HEK293 (cell line): ENCODE measurements around the gene NOD2.

Experiments used
- CTCF ChIA-PET: fragments of 350-600 bp; formaldehyde crosslinking; extraction: SDS; loops from one replicate; lab custom pipeline; 2021; ENCODE audit warnings: antibody characterized with exemption; lab: Yijun Ruan, JAX
- POLR2A ChIA-PET: fragments of 300-600 bp; formaldehyde crosslinking; extraction: SDS; loops from one replicate; lab custom pipeline; 2020; ENCODE audit warnings: antibody characterized with exemption, inconsistent platforms; lab: Yijun Ruan, JAX
- H3K27ac ChIP-seq: fragments of 200-500 bp; sonication (Bioruptor generic); 2 replicates; pipeline ENCODE4 v1.5.1; 2014; ENCODE audit warnings: low read depth, low read length, control low read depth, inconsistent platforms; ENCODE audit errors: extremely low read depth
- H3K36me3 ChIP-seq, 2 experiments: fragments of 200-500 bp in 1 of 2; sonication (Bioruptor generic) in 1 of 2; 1 replicate in 1 of 2; 2 replicates in 1 of 2; pipeline ENCODE4 v1.5.1; 2014 to 2017; ENCODE audit warnings: inconsistent platforms in 2 of 2, low read length in 2 of 2; ENCODE audit not compliant: control insufficient read depth in 2 of 2, insufficient read depth in 1 of 2
- H3K4me1 ChIP-seq: fragments of 200-500 bp; sonication (Bioruptor generic); 2 replicates; pipeline ENCODE4 v1.5.1; 2014; ENCODE audit warnings: mild to moderate bottlenecking, low read length, inconsistent platforms; ENCODE audit not compliant: control insufficient read depth, insufficient read depth
- H3K4me3 ChIP-seq: 2 replicates; pipeline ENCODE4 v1.5.1; 2011; ENCODE audit warnings: low read depth, mild to moderate bottlenecking, control low read depth, low read length, moderate library complexity
- H3K9me3 ChIP-seq: fragments of 200-500 bp; sonication (Bioruptor generic); 2 replicates; pipeline ENCODE4 v1.5.1; 2014; ENCODE audit warnings: low read depth, low read length, inconsistent platforms; ENCODE audit not compliant: control insufficient read depth, insufficient read depth
- EGR2 ChIP-seq: fragments of 450-650 bp; formaldehyde crosslinking; IDR thresholded peaks from 2 replicates; pipeline ENCODE4 v1.5.1; 2016; ENCODE audit warnings: low read depth, missing biosample characterization, missing genetic modification characterization
- PRDM1 ChIP-seq: fragments of 450-650 bp; formaldehyde crosslinking; IDR thresholded peaks from 2 replicates; pipeline ENCODE4; 2016; ENCODE audit warnings: missing biosample characterization, missing genetic modification characterization
- PRDM2 ChIP-seq: fragments of 450-650 bp; formaldehyde crosslinking; IDR thresholded peaks from 2 replicates; pipeline ENCODE4 v1.5.1; 2016; ENCODE audit warnings: missing biosample characterization, missing genetic modification characterization, borderline replicate concordance
- SALL2 ChIP-seq: fragments of 450-650 bp; formaldehyde crosslinking; IDR thresholded peaks from 2 replicates; pipeline ENCODE4 v1.5.0; 2017; ENCODE audit warnings: missing biosample characterization, mild to moderate bottlenecking, missing genetic modification characterization, borderline replicate concordance
- SP3 ChIP-seq: fragments of 450-650 bp; formaldehyde crosslinking; IDR thresholded peaks from 2 replicates; pipeline ENCODE4 v1.5.1; 2016; ENCODE audit warnings: missing biosample characterization, missing genetic modification characterization
- SP7 ChIP-seq: fragments of 450-650 bp; formaldehyde crosslinking; IDR thresholded peaks from 2 replicates; pipeline ENCODE4 v1.5.1; 2016; ENCODE audit warnings: missing biosample characterization, missing genetic modification characterization
- WT1 ChIP-seq: fragments of 450-650 bp; formaldehyde crosslinking; IDR thresholded peaks from 2 replicates; pipeline ENCODE4 v1.5.1; 2016; ENCODE audit warnings: missing biosample characterization, missing genetic modification characterization
- YY2 ChIP-seq: fragments of 450-650 bp; formaldehyde crosslinking; IDR thresholded peaks from 2 replicates; pipeline ENCODE4 v1.5.1; 2016; ENCODE audit warnings: missing biosample characterization, missing genetic modification characterization
- ZIC2 ChIP-seq: fragments of 450-650 bp; formaldehyde crosslinking; IDR thresholded peaks from 2 replicates; pipeline ENCODE4 v1.5.1; 2016; ENCODE audit warnings: missing biosample characterization, missing genetic modification characterization
- ZNF266 ChIP-seq: fragments of 450-650 bp; formaldehyde crosslinking; IDR thresholded peaks from 2 replicates; pipeline ENCODE4 v1.5.1; 2016; ENCODE audit warnings: missing biosample characterization, missing genetic modification characterization, low read depth
- ZNF311 ChIP-seq: fragments of 450-650 bp; formaldehyde crosslinking; IDR thresholded peaks from 2 replicates; pipeline ENCODE4 v1.5.1; 2017; ENCODE audit warnings: missing biosample characterization, missing genetic modification characterization, borderline replicate concordance
- ZNF366 ChIP-seq: fragments of 450-650 bp; formaldehyde crosslinking; conservative IDR thresholded peaks from 2 replicates; pipeline ENCODE4 v1.5.1; 2016; ENCODE audit warnings: missing biosample characterization, missing genetic modification characterization
- ZNF391 ChIP-seq: fragments of 450-650 bp; formaldehyde crosslinking; IDR thresholded peaks from 2 replicates; pipeline ENCODE4 v1.5.1; 2016; ENCODE audit warnings: low read depth, missing biosample characterization, missing genetic modification characterization, borderline replicate concordance
- ZNF501 ChIP-seq: fragments of 450-650 bp; formaldehyde crosslinking; IDR thresholded peaks from 2 replicates; pipeline ENCODE4 v1.5.1; 2016; ENCODE audit warnings: missing biosample characterization, missing genetic modification characterization
- ZNF629 ChIP-seq: fragments of 450-650 bp; formaldehyde crosslinking; IDR thresholded peaks from 2 replicates; pipeline ENCODE4 v1.5.1; 2017; ENCODE audit warnings: missing biosample characterization, missing genetic modification characterization
- ZNF677 ChIP-seq: fragments of 450-650 bp; IDR thresholded peaks from 2 replicates; pipeline ENCODE4 v1.5.0; 2018; ENCODE audit warnings: missing biosample characterization, mild to moderate bottlenecking, missing genetic modification characterization, moderate library complexity
- ZNF76 ChIP-seq: fragments of 450-650 bp; formaldehyde crosslinking; IDR thresholded peaks from 2 replicates; pipeline ENCODE4; 2016; ENCODE audit warnings: low read depth, missing biosample characterization, missing genetic modification characterization, borderline replicate concordance
- ZNF777 ChIP-seq: fragments of 450-650 bp; formaldehyde crosslinking; IDR thresholded peaks from 2 replicates; pipeline ENCODE4 v1.5.1; 2017; ENCODE audit warnings: missing biosample characterization, missing genetic modification characterization, borderline replicate concordance
- ZNF785 ChIP-seq: fragments of 450-650 bp; formaldehyde crosslinking; IDR thresholded peaks from 2 replicates; pipeline ENCODE4 v1.5.1; 2016; ENCODE audit warnings: missing biosample characterization, missing genetic modification characterization
- ZSCAN30 ChIP-seq: fragments of 450-650 bp; IDR thresholded peaks from 2 replicates; pipeline ENCODE4 v1.5.1; 2018; ENCODE audit warnings: missing biosample characterization, mild to moderate bottlenecking, missing genetic modification characterization, moderate library complexity
- ZXDB ChIP-seq: fragments of 450-650 bp; formaldehyde crosslinking; IDR thresholded peaks from 2 replicates; pipeline ENCODE4 v1.5.1; 2016; ENCODE audit warnings: missing biosample characterization, missing genetic modification characterization
- TF ChIP-seq, protein P1 (sequence below): fragments of 450-650 bp; formaldehyde crosslinking; IDR thresholded peaks from 2 replicates; pipeline ENCODE4 v1.5.1; 2017; ENCODE audit warnings: missing biosample characterization, missing genetic modification characterization
- TF ChIP-seq, protein P2 (sequence below): fragments of 450-650 bp; formaldehyde crosslinking; IDR thresholded peaks from 2 replicates; pipeline ENCODE4 v1.5.1; 2016; ENCODE audit warnings: missing biosample characterization, missing genetic modification characterization
- TF ChIP-seq, protein P3 (sequence below): fragments of 450-650 bp; formaldehyde crosslinking; IDR thresholded peaks from 2 replicates; pipeline ENCODE4 v1.5.1; 2016; ENCODE audit warnings: missing biosample characterization, missing genetic modification characterization
- TF ChIP-seq, protein P4 (sequence below): fragments of 450-650 bp; formaldehyde crosslinking; IDR thresholded peaks from 2 replicates; pipeline ENCODE4 v1.5.1; 2016; ENCODE audit warnings: missing biosample characterization, missing genetic modification characterization

The NOD2 gene

GRCh38 chr16:50741781-50742575 lies 48.6 kb downstream of the NOD2 start, which contains the start of gene CYLD:
TSS of gene CYLD (plus strand) at chr16:50742086. CDS start at chr16:50749699, 7,613 bp downstream.
- POLR2A ChIA-PET, result interaction anchor here (0.6 to 1.2 kb wide), 2 partner anchors 11 to 536 kb away, joined by 4 to 5 read pairs; no protein-coding TSS in a partner anchor
- CTCF ChIA-PET, result interaction anchor here (0.6 to 1.1 kb wide), 8 partner anchors 9 to 783 kb away, joined by 3 to 5 read pairs (median 3); no protein-coding TSS in a partner anchor
- peaks cover 5% of the 10 kb centered on the region for H3K4me1 ChIP-seq
- peaks cover 9 to 12% of the 10 kb centered on the region in 2 experiments for H3K36me3 ChIP-seq
- H3K9me3 ChIP-seq, result no peaks in the 10 kb centered on the region
- peak within 1 kb of the TSS; percentile 65 for H3K4me3 ChIP-seq
- H3K27ac ChIP-seq, result no peak within 1 kb of the TSS; the same call in 1 of the 2 replicates
- TF ChIP-seq SALL2 (tag by site-specific recombination) (no peak), PRDM2 (tag by site-specific recombination) (no peak), EGR2 (tag by site-specific recombination) (peak; percentile 96), SP7 (tag by site-specific recombination) (peak; percentile 36; the same call in 1 of the 2 replicates), ZNF366 (tag by site-specific recombination) (peak; percentile 21; the same call in 1 of the 2 replicates), WT1 (tag by site-specific recombination) (no peak; the same call in 1 of the 2 replicates), ZNF501 (tag by site-specific recombination) (no peak), ZNF777 (tag by site-specific recombination) (no peak), ZSCAN30 (tag by site-specific recombination) (no peak), ZXDB (tag by site-specific recombination) (peak; percentile 65), SP3 (tag by site-specific recombination) (peak; percentile 100), ZNF677 (no peak), ZNF629 (no peak), ZNF266 (tag by site-specific recombination) (no peak), ZNF391 (no peak), ZNF785 (tag by site-specific recombination) (no peak), ZNF76 (peak; percentile 59; the same call in 1 of the 2 replicates), PRDM1 (tag by site-specific recombination) (no peak; the same call in 1 of the 2 replicates), ZNF311 (tag by site-specific recombination) (no peak), ZIC2 (tag by site-specific recombination) (no peak), YY2 (tag by site-specific recombination) (peak; percentile 75)
- TF ChIP-seq, protein P1, sequence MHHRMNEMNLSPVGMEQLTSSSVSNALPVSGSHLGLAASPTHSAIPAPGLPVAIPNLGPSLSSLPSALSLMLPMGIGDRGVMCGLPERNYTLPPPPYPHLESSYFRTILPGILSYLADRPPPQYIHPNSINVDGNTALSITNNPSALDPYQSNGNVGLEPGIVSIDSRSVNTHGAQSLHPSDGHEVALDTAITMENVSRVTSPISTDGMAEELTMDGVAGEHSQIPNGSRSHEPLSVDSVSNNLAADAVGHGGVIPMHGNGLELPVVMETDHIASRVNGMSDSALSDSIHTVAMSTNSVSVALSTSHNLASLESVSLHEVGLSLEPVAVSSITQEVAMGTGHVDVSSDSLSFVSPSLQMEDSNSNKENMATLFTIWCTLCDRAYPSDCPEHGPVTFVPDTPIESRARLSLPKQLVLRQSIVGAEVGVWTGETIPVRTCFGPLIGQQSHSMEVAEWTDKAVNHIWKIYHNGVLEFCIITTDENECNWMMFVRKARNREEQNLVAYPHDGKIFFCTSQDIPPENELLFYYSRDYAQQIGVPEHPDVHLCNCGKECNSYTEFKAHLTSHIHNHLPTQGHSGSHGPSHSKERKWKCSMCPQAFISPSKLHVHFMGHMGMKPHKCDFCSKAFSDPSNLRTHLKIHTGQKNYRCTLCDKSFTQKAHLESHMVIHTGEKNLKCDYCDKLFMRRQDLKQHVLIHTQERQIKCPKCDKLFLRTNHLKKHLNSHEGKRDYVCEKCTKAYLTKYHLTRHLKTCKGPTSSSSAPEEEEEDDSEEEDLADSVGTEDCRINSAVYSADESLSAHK, result no peak
- TF ChIP-seq, protein P2, sequence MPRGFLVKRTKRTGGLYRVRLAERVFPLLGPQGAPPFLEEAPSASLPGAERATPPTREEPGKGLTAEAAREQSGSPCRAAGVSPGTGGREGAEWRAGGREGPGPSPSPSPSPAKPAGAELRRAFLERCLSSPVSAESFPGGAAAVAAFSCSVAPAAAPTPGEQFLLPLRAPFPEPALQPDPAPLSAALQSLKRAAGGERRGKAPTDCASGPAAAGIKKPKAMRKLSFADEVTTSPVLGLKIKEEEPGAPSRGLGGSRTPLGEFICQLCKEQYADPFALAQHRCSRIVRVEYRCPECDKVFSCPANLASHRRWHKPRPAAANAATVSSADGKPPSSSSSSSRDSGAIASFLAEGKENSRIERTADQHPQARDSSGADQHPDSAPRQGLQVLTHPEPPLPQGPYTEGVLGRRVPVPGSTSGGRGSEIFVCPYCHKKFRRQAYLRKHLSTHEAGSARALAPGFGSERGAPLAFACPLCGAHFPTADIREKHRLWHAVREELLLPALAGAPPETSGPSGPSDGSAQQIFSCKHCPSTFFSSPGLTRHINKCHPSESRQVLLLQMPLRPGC (tag by site-specific recombination), result no peak
- TF ChIP-seq, protein P3, sequence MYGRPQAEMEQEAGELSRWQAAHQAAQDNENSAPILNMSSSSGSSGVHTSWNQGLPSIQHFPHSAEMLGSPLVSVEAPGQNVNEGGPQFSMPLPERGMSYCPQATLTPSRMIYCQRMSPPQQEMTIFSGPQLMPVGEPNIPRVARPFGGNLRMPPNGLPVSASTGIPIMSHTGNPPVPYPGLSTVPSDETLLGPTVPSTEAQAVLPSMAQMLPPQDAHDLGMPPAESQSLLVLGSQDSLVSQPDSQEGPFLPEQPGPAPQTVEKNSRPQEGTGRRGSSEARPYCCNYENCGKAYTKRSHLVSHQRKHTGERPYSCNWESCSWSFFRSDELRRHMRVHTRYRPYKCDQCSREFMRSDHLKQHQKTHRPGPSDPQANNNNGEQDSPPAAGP (tag by site-specific recombination), result peak; percentile 46; the same call in 1 of the 2 replicates
- TF ChIP-seq, protein P4, sequence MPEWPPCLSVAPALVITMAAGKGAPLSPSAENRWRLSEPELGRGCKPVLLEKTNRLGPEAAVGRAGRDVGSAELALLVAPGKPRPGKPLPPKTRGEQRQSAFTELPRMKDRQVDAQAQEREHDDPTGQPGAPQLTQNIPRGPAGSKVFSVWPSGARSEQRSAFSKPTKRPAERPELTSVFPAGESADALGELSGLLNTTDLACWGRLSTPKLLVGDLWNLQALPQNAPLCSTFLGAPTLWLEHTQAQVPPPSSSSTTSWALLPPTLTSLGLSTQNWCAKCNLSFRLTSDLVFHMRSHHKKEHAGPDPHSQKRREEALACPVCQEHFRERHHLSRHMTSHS, result no peak
